Lower leg skin (tissue), 4 donors: Measurements from ENCODE around the gene SLC17A4. TPM values are rescaled to one million over a fixed set of nuclear protein-coding genes. Genes with fewer than 3 reads are reported as not detected.

Experiments used
- DNase-seq, 2 donors: peaks; one replicate each; pipeline ENCODE4 v3.0.0-alpha.2; 2019; ENCODE audit warnings: low spot score in 2 of 2
- H3K4me3 ChIP-seq: fragments of 200-600 bp; sonication (generic); 2 replicates; pipeline ENCODE4 v1.5.1; 2017; ENCODE audit warnings: mild to moderate bottlenecking, low read depth; ENCODE audit not compliant: poor library complexity, severe bottlenecking
- CTCF ChIP-seq, 3 donors: fragments of 450-650 bp; IDR thresholded peaks; one replicate each; pipeline ENCODE4 v1.5.1; 2016; ENCODE audit warnings: antibody characterized with exemption in 3 of 3, mild to moderate bottlenecking in 3 of 3, moderate library complexity in 2 of 3
- POLR2A ChIP-seq, 2 donors: fragments of 450-650 bp; IDR thresholded peaks; one replicate each; pipeline ENCODE4 v1.6.1; 2016 to 2017; ENCODE audit warnings: antibody characterized with exemption in 2 of 2, mild to moderate bottlenecking in 1 of 2, moderate library complexity in 1 of 2
- WGBS, 2 donors: methylation state at CpG; one replicate each; pipeline ENCODE4 v1.1.5; 2018; 5-methylcytosine and 5-hydroxymethylcytosine counted together
- intact Hi-C: fragments of 100-400 bp; cut with DNase I; formaldehyde crosslinking; loops from one replicate; pipeline ENCODE4 v1.15.0; 2023; ENCODE audit warnings: low total_unique reads
- total RNA-seq, 4 donors: library from RNA; depleted of rRNA; stranded (reverse); fragments of >200 nt; gene quantifications; one replicate each; pipeline ENCODE4 v1.1.0, GENCODE V29; 2016

SLC17A4 gene
- total RNA-seq, 4 donors from 2014 or later: not detected

- WGBS, 2 donors: 89 to 93% methylated on average over 3 of the region's 3 CpGs
- no peak for DNase-seq
- TF ChIP-seq POLR2A (IDR thresholded peaks at IDR 0.05): no peak
- TF ChIP-seq CTCF (IDR thresholded peaks at IDR 0.05): no peak
- intact Hi-C loops: no loop called here
- no peak overlapping the region for H3K4me3 ChIP-seq
Observed at GRCh38 chr6:25730907-25731306, 23.6 kb upstream of the SLC17A4 start.

DNA sequence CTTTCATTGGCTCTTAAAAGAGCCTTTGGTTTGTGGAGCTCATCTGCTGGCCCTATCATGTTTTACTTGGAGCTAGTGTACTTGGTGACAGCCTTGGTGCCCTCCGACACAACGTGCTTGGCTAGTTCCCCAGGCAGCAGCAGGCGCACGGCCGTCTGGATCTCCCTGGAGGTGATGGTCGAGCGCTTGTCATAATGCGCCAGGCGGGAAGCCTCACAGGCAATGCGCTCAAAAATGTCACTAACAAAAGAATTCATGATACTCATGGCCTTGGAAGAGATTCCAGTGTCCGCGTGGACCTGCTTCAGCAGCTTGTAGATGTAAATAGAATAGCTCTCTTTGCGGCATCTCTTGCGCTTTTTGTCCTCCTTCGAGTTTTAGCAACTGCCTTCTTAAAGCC lies 22.8 kb upstream of the SLC17A4 start:
- intact Hi-C loops: no loop called here
- TF ChIP-seq POLR2A (IDR thresholded peaks at IDR 0.05) (no peak), CTCF (IDR thresholded peaks at IDR 0.05) (no peak)
- H3K4me3 ChIP-seq: no peak overlapping the region
- 91 to 92% methylated on average over 15 of the region's 15 CpGs for WGBS, 2 donors
- no peak for DNase-seq

DNA sequence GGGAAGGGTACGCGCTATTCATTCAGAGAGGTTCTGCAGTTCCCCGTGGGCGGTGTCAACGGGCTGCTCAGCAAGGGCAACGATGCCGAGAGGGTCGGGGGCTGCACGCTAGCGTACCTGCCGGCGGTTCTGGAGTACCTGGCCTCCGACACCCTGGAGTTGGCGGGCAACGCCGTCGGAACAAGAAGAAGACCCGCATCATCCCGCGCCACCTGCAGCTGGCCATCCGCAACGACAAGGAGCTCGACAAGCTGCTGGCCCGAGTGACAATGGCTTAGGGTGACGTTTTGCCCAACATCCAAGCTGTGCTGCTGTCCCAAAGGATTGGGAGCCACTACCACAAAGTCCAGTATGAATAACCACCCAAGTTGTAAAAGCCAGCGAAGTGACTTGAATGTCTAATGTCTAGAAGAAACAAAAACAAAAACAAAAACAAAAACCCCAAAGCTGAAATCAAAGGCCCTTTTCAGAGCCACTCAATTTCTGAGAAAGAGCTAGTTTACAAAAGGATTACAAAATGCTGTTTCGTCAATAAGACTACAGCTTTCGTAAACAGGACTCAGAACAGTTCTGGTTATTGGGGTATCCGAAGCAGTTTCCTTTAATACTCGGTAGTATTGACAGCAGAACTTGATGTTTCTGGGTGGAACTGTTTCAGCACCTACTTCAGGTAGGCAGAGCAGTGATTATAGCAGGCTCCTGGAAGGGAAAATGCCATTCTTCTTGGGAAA lies 21.9 kb upstream of the SLC17A4 start:
- intact Hi-C loops: no loop called here
- TF ChIP-seq CTCF (IDR thresholded peaks at IDR 0.05): no peak
- no peak for DNase-seq
- no peak overlapping the region for H3K4me3 ChIP-seq
- 56 to 67% methylated on average over 30 of the region's 30 CpGs for WGBS, 2 donors

DNA sequence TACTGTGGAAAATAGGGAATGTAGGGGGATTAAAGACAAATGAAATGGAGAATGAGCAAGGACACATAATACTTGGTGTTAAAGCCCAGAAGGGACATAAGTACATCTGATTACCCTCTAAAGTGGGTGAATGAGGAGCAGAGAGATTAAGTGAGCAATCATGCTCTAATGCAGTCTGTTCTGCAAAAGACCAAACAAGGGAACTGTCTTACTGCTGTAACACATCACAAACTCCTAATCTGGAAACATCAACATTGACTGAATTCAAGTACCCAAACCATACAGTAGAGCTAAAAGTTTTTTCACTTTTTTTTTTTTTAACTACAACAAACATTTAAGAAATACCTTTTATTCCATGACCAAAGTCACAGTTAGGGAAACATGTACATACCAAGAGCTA lies 19.3 kb upstream of the SLC17A4 start:
- TF ChIP-seq POLR2A (IDR thresholded peaks at IDR 0.05) (no peak), CTCF (IDR thresholded peaks at IDR 0.05) (no peak)
- intact Hi-C loops: no loop called here
- no peak for DNase-seq
- no peak overlapping the region for H3K4me3 ChIP-seq

- H3K4me3 ChIP-seq: no peak overlapping the region
- intact Hi-C loops: no loop called here
- no peak for DNase-seq
- TF ChIP-seq CTCF (IDR thresholded peaks at IDR 0.05): no peak
- TF ChIP-seq POLR2A (IDR thresholded peaks at IDR 0.05): no peak
Observed at GRCh38 chr6:25743868-25744267, 10.7 kb upstream of the SLC17A4 start.

GRCh38 chr6:25745836-25746235 lies 8.7 kb upstream of the SLC17A4 start:
- H3K4me3 ChIP-seq: no peak overlapping the region
- no peak for DNase-seq
- WGBS, 2 donors: 72 to 77% methylated on average over 4 of the region's 4 CpGs
- intact Hi-C loops: no loop called here
- TF ChIP-seq POLR2A (IDR thresholded peaks at IDR 0.05) (no peak), CTCF (IDR thresholded peaks at IDR 0.05) (no peak)
